Measurements from ENCODE around the gene HDHD5. TPM values are rescaled to one million over a fixed set of nuclear protein-coding genes. Genes with fewer than 3 reads are reported as not detected.

Gene HDHD5
- total and polyA plus RNA-seq, 2 experiments from 2014 or later: 131 to 164 TPM

DNA sequence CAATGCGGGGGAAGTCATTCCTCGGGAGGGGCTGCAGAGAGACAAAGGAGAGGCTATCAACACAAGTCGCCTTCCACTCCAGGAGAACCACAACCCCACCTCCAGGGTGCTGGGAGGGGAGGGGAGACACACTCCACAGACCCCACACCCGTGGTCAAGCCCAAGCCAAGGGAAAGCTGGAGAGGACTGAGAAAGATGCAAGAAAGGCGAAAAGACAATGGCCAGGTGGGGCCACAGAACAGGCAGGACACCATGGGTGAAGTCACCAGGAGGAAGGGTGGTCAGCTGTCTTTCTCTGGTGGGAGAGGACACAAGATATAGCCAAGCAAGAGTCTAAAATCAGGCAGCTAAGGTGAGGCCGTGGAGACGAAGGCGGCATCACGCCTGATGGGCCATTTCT, 16.0 kb downstream of the HDHD5 start:
- no peak overlapping the region for H3K4me3 ChIP-seq
- H3K9me3 ChIP-seq (ENCODE audit: low read depth): no peaks in the 10 kb centered on the region
- H3K4me1 ChIP-seq (ENCODE audit: low read depth): peaks cover 4% of the 10 kb centered on the region
- no peak overlapping the region for H3K27ac ChIP-seq
- TF ChIP-seq, protein P1, sequence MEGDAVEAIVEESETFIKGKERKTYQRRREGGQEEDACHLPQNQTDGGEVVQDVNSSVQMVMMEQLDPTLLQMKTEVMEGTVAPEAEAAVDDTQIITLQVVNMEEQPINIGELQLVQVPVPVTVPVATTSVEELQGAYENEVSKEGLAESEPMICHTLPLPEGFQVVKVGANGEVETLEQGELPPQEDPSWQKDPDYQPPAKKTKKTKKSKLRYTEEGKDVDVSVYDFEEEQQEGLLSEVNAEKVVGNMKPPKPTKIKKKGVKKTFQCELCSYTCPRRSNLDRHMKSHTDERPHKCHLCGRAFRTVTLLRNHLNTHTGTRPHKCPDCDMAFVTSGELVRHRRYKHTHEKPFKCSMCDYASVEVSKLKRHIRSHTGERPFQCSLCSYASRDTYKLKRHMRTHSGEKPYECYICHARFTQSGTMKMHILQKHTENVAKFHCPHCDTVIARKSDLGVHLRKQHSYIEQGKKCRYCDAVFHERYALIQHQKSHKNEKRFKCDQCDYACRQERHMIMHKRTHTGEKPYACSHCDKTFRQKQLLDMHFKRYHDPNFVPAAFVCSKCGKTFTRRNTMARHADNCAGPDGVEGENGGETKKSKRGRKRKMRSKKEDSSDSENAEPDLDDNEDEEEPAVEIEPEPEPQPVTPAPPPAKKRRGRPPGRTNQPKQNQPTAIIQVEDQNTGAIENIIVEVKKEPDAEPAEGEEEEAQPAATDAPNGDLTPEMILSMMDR (IDR thresholded peaks at IDR 0.05; ENCODE audit: low read depth, low read length): no peak
- no peaks in the 10 kb centered on the region for H3K27me3 ChIP-seq
- no peak for DNase-seq (ENCODE audit: low read depth in 1 of 2, low spot score in 1 of 2)
- H3K36me3 ChIP-seq: peaks cover 13% of the 10 kb centered on the region

DNA sequence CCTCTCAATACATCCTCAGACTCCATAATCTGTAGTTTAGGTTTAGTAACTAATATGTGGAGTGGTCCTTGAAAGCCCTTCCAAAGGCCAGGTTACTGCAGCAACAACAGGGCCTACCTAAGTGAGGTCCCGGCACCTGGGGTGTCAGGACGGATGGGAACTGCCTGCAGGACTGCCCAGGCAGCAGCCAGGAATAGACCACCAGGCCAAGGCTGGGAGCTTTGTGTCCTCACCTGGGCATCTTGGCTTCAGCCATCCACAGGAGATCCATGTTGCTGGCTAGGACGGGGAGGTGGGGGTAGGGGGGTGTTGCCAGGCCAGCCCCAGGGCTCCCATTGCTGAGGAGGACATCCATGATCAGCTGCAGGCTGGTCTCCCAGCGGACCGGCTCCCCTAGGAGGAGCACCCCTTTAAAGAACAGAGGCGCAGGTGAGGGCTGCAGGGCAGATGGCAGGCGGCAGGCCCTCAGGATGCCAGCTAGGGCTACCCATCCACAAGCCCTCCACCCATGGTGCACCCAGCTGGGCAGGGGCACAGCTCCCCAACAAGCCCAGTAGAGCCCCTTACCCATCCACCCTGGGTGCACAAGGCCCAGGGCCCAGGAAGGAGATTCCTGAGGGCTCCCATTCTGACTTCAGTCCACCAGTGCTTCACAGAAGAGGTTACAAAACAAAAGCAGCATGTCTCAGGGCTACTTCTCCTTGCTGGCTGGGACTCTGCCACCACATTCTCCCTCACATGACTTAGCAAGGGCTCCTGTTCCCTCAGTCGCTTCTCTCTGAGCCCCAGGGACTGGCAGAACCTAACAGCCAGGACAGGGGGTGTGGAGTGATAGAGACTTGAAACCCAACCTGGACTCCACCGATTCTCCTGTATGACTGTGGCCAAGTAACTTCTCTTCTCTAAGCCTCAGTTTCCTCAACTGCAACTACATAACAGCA, 18.0 kb downstream of the HDHD5 start:
- peak overlapping the region; percentile 72 for H3K27ac ChIP-seq
- H3K36me3 ChIP-seq: peaks cover 17% of the 10 kb centered on the region
- no peaks in the 10 kb centered on the region for H3K27me3 ChIP-seq
- H3K4me1 ChIP-seq (ENCODE audit: low read depth): peaks cover 4% of the 10 kb centered on the region
- no peak for DNase-seq (ENCODE audit: low read depth in 1 of 2, low spot score in 1 of 2)
- no peak overlapping the region for H3K4me3 ChIP-seq
- TF ChIP-seq, protein P1 (IDR thresholded peaks at IDR 0.05; ENCODE audit: low read depth, low read length): no peak
- no peaks in the 10 kb centered on the region for H3K9me3 ChIP-seq (ENCODE audit: low read depth)

DNA sequence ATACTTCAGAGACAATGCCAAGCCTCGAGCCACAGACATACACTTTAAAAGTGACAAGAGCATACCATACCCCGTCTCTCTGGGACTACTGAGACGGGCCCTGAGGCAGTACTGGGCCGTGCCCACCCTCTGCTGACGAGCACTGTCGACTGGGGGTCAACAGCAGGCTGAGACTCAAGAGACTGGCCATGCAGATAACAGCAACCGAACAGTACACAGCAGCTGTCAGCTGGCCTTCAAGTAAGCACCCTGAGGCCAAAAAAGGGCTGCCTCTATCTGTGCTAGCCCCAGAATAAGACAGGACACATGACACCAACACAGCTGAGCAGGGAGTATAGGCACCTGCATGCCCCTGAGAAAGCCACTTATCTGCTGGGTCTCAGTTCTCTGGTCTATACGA, 19.1 kb downstream of the HDHD5 start:
- Histone ChIP-seq H3K4me1 (ENCODE audit: low read depth) (peaks cover 4% of the 10 kb centered on the region), H3K36me3 (peaks cover 17% of the 10 kb centered on the region), H3K4me3 (no peak overlapping the region), H3K27me3 (no peaks in the 10 kb centered on the region), H3K9me3 (ENCODE audit: low read depth) (no peaks in the 10 kb centered on the region), H3K27ac (peak overlapping the region; percentile 72)
- TF ChIP-seq, protein P1 (IDR thresholded peaks at IDR 0.05; ENCODE audit: low read depth, low read length): no peak
- DNase-seq (ENCODE audit: low read depth in 1 of 2, low spot score in 1 of 2): peak in 1 of 2 donors; percentile 45

DNA sequence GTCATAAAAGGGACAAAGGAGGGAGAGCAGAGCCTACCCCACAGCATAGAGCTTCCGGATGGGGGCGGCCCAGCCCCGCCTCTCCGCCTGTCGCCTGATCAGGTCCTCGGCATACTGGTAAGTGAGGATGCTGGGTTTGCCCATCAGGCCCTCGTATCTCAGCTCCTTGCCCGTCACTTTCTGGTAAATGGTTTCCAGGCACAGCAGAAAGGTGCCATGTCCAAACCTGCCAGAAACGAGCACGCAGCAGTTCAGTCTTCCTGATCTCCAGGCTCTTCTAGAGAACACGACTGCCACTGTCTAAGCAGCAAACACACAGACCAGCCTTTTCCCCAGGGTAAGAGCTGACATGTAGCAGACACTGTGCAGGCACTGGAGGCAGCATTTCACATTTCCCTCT, 20.6 kb downstream of the HDHD5 start:
- Histone ChIP-seq H3K36me3 (peaks cover 14% of the 10 kb centered on the region), H3K27ac (peak overlapping the region; percentile 54)

DNA sequence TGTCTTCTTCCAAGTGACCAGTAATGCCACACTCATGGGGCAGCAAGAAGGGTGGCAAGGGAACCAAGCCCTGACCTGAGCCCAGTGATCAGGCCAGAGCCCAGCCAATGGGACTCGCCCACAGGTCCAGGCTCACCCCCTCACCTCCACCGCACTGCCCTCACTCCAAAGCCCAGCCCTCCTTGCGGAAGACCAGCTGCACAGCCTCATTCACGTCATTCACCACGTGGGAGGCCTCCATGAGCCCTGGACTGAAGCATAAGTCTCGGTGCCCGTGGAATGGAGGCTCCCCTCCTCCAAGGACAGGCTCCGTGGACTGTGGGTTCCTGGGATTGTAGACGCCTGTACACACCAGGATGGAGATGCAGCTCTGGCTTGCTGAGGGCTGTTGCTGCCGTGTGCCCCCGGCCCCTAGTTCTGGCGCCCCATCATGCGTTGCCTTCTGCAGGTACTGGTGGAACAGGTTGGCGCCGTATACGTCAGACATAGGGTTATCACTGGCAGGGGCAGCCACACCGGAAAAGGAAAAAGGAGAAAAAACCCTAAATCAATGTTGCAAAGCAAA, 21.1 kb downstream of the HDHD5 start:
- Histone ChIP-seq H3K36me3 (peaks cover 10% of the 10 kb centered on the region), H3K27ac (peak overlapping the region; percentile 54), H3K9me3 (ENCODE audit: low read depth) (no peaks in the 10 kb centered on the region), H3K4me3 (no peak overlapping the region), H3K27me3 (no peaks in the 10 kb centered on the region), H3K4me1 (ENCODE audit: low read depth) (peaks cover 4% of the 10 kb centered on the region)
- TF ChIP-seq, protein P1 (IDR thresholded peaks at IDR 0.05; ENCODE audit: low read depth, low read length): no peak
- DNase-seq (ENCODE audit: low read depth in 1 of 2, low spot score in 1 of 2): no peak

More for the DNA sequence above, 20.6 kb downstream of the HDHD5 start:
- peaks cover 4% of the 10 kb centered on the region for H3K4me1 ChIP-seq (ENCODE audit: low read depth)
- peak in 1 of 2 donors; percentile 14 for DNase-seq (ENCODE audit: low read depth in 1 of 2, low spot score in 1 of 2)
- TF ChIP-seq, protein P1 (IDR thresholded peaks at IDR 0.05; ENCODE audit: low read depth, low read length): no peak
- H3K4me3 ChIP-seq: no peak overlapping the region
- H3K9me3 ChIP-seq (ENCODE audit: low read depth): no peaks in the 10 kb centered on the region
- H3K27me3 ChIP-seq: no peaks in the 10 kb centered on the region
